PFSK-1 (cell line): ENCODE measurements around the gene ACTN2.

Experiments
- POLR2AphosphoS5 ChIP-seq: IDR thresholded peaks from 2 replicates; pipeline ENCODE4 v1.6.1; 2012; ENCODE audit warnings: low read depth, mild to moderate bottlenecking, control low read depth, low read length, moderate library complexity
- SIN3A ChIP-seq: IDR thresholded peaks from 2 replicates; pipeline ENCODE4 v1.6.1; 2012; ENCODE audit warnings: mild to moderate bottlenecking, low read length, moderate library complexity, borderline replicate concordance; ENCODE audit not compliant: insufficient read depth
- TAF1 ChIP-seq: IDR thresholded peaks from 2 replicates; pipeline ENCODE4 v1.6.1; 2012; ENCODE audit warnings: low read length, control low read depth, borderline replicate concordance; ENCODE audit not compliant: insufficient read depth
- TF ChIP-seq, protein P1 (sequence below), 2 experiments: IDR thresholded peaks; 2 replicates each; pipeline versions ENCODE4 v1.6.1 to v1.8.0; 2011 to 2012; ENCODE audit warnings: low read depth in 2 of 2, low read length in 2 of 2, control low read depth in 1 of 2, inconsistent platforms in 1 of 2, mild to moderate bottlenecking in 1 of 2, moderate library complexity in 1 of 2; ENCODE audit not compliant: insufficient read depth in 1 of 2

DNA sequence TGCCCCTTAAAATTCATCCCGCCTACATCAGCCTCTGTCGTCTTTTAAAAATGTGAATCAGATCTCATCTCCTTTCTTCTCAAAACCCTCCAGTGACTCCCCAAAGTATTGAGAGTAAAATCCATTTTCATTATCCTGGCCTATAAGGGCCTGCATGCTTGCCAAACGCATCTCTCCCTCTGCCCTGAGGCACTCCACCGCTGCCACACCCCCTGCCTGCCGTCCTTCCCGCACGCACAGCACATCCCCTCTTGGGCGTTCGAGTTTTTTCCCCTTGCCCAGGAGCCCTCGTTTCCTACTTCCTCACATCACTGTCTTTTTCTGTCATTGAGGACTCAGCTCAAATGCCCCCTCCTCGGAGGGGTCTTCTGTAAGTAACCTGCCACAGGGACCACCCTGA, 55.5 kb downstream of the ACTN2 start:
- TF ChIP-seq SIN3A (no peak), TAF1 (no peak), POLR2AphosphoS5 (no peak)
- TF ChIP-seq, protein P1, sequence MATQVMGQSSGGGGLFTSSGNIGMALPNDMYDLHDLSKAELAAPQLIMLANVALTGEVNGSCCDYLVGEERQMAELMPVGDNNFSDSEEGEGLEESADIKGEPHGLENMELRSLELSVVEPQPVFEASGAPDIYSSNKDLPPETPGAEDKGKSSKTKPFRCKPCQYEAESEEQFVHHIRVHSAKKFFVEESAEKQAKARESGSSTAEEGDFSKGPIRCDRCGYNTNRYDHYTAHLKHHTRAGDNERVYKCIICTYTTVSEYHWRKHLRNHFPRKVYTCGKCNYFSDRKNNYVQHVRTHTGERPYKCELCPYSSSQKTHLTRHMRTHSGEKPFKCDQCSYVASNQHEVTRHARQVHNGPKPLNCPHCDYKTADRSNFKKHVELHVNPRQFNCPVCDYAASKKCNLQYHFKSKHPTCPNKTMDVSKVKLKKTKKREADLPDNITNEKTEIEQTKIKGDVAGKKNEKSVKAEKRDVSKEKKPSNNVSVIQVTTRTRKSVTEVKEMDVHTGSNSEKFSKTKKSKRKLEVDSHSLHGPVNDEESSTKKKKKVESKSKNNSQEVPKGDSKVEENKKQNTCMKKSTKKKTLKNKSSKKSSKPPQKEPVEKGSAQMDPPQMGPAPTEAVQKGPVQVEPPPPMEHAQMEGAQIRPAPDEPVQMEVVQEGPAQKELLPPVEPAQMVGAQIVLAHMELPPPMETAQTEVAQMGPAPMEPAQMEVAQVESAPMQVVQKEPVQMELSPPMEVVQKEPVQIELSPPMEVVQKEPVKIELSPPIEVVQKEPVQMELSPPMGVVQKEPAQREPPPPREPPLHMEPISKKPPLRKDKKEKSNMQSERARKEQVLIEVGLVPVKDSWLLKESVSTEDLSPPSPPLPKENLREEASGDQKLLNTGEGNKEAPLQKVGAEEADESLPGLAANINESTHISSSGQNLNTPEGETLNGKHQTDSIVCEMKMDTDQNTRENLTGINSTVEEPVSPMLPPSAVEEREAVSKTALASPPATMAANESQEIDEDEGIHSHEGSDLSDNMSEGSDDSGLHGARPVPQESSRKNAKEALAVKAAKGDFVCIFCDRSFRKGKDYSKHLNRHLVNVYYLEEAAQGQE (IDR thresholded peaks at IDR 0.05; ENCODE audit: insufficient read depth in 1 of 2, low read depth in 2 of 2, low read length in 2 of 2) = no peak
